Stimulated activated CD4-positive, alpha-beta T cell treated with anti-CD3 and anti-CD28 coated beads, Interleukin-2, amount 100 ng/mL, for 48 hours (primary cell): ENCODE data around the gene DUSP1.

ENCODE experiments used
- DNase-seq, 2 donors: peaks; one replicate each; pipeline ENCODE4 v3.0.0-alpha.2; 2020

DUSP1 gene

GRCh38 chr5:172777881-172778814 lies 7.2 kb upstream of the DUSP1 start:
- no peak for DNase-seq

- no peak for DNase-seq
These were observed 5.2 kb upstream of the DUSP1 start for GRCh38 chr5:172776235-172776594.

- no peak for DNase-seq
These were observed 4.6 kb upstream of the DUSP1 start for GRCh38 chr5:172775326-172776234.

GRCh38 chr5:172774561-172775315 lies 3.7 kb upstream of the DUSP1 start:
- DNase-seq: no peak

GRCh38 chr5:172773481-172774469 lies 2.8 kb upstream of the DUSP1 start:
- DNase-seq: no peak

GRCh38 chr5:172772112-172772906 lies 1.3 kb upstream of the DUSP1 start:
- DNase-seq: peak; percentile 64 to 77

DNA sequence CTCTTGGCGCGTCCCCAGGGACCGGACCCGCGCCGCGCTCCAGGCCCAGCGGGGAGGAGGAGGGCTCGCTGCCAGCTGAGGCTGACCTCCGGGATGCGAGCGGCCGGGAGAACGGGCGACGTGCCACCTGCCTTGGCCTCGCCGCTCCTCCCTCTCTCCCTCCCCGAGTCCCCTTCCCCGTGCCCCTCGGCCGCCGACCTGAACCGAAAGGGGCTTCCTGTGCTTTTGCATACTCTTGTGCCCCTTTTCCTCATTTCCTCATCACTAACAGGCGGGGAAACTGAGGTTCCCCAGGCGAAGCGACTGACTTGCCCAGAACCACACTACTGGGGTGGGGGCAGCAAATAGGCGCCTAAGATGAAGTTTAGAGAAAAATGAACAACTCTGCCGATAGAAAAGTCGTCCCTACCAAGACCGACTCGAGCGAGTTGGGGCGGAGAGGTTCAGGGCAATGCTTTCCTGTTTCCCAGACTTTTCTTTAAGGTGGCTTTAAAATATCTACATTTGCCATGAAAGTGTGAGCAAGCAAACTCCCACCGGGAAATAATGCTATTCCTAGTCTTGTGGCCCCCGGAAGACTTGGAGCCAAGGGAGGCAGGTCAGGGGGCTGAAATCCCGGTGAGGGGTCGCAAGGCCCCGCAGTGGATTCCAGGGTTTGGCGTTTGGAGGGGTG lies 580 bp upstream of the DUSP1 start:
- peak in 1 of 2 donors; percentile 32 for DNase-seq

DNA sequence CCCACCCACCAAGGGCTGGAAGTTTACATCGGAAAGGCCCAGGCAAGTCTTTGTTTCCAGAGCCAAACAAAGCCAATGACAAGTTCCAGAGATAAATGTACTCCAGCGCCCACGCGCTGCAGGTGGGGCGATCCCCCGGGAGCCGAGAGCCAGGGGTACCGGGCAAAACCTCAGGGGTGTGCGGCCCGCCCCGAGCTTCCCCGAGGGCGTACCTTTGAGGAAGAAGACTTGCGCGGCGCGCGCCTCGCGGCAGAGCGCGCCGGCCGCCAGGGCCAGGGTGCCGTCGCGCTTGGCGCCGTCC lies 671 bp downstream of the DUSP1 start:
- no peak for DNase-seq

GRCh38 chr5:172769616-172770373 lies 1.2 kb downstream of the DUSP1 start:
- DNase-seq: no peak

DNA sequence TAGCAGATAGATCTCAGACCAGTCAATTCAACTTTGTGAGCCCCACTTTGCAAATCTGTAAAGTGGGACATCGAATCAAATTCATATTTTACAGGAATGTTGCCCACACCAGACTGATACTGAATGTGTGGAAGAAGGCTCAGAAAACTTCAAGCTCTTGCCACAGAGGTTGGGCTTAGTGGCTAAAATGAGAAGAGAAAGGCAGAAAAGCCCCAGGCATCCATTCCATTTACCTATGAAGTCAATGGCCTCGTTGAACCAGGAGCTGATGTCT lies 1.7 kb downstream of the DUSP1 start:
- DNase-seq: no peak

DNA sequence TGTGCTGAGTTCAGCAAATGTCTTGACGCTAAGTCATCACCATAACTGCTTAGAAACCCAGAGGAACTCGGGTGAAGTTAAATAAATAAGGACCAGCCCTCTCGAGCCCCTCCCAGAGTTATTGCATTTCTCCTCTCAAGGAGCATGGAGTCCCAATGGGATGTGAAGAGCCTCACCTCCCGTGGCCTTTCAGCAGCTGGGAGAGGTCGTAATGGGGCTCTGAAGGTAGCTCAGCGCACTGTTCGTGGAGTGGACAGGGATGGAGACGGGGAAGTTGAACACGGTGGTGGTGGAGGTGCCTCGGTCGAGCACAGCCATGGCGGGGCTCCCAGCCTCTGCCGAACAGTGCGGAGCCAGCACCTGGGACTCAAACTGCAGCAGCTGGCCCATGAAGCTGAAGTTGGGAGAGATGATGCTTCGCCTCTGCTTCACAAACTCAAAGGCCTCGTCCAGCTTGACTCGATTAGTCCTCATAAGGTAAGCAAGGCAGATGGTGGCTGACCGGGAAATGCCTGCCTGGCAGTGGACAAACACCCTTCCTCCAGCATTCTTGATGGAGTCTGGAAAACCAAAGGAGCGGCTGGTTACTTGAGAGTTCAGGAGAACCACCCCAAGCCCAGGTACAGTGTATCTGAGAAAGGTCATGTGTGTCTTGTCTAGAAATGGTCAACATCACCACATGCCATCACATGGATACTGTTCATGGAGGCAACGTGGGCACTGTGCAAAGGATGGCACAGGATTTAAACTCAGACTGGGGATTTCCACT lies 2.2 kb downstream of the DUSP1 start:
- DNase-seq: no peak

GRCh38 chr5:172768098-172768572 lies 2.9 kb downstream of the DUSP1 start:
- DNase-seq: no peak

DNA sequence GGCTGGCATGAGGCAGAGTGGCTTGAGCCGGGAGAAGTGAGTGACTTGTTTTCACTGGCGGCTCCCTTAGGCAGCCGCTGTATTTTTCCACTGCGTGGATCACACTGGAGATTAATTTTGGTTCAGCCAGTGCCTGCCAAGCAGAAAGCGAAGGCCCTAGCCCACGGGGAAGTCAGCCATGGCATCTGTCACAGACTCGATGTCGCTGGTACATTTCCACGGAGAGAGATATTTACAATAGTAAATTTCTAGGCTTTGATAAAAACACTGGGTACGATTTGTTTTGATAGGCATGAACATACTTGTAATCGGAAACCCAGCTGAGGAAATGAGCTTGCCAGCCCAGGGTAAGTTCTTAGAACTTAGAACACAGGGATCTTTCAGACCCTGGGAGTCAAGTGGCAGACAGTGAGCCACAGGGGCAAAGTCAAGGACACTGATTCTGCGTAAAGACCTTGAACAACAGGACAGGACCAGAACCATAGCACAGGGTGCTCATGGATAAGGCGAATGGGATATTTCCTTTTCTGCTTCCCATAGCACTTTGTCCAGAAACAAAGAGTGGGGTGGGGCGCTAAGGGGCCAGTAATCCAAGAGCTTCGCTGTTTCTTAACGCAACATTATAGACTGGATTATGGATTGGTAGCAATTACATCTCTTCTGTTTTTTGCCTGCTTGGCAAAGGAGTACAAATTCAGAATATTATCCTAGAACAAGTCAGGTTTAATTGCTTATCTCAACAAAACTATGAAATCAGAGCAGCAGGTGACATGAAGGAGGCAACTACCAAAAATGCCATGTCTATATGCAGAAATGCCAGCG lies 4.5 kb downstream of the DUSP1 start:
- DNase-seq: no peak

DNA sequence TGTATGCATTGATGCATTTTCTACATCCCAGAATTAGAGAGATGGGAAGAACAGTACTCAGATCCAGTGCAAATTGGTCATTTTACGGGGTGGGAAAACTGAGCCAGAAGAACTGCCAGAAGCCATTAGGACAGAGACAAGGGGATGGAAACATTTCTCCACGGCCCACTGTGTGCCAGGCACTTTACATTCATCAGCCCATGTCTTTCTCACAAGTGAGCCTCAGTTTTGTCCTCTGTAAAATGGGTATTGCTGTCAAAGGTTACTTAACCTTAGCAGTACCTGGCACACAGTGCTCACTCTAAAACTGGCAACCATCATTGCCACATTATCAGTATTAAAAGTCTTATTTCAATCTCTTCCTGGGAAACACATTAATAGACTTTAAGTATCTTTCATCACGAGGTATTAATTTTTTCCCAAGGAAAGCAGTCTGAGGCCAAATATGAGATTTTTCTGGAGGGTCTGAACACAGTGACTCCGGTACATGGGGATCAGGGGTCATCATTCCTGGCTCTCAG lies 5.2 kb downstream of the DUSP1 start:
- no peak for DNase-seq

- peak; percentile 78 to 88 for DNase-seq
These were observed 5.9 kb downstream of the DUSP1 start for GRCh38 chr5:172764861-172765765.

DNA sequence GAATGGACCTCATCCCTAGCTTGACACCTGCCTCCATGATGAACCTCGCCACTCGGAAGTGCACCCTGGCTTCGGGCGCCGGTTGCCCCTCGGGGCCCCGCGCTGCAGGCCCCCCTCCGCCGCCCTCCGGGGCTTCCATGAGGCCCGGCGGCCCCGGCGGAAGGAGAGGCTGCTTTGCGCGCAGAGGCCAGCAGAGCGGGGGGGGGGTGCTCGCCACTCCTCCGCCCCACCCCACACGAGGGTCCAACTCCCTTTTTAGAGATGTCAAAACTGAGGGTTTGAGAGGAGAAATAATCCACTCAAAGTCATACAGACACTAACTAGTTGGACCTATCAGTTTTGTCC lies 7.9 kb downstream of the DUSP1 start:
- no peak for DNase-seq
